SIG-M5 (cell line): ENCODE measurements around the gene SPATA6.
"Not testable (repeated sequence)": the region's sequence is repeated elsewhere in the genome, so short reads cannot be mapped to it uniquely, and the experiment has no call there.

Experiments used
- DNase-seq: peaks from one replicate; lab custom pipeline; 2025; lab: John Stamatoyannopoulos, UW

Gene SPATA6

GRCh38 chr1:48356901-48357300 is 115.1 kb downstream of the SPATA6 start:
- no peak for DNase-seq

DNA sequence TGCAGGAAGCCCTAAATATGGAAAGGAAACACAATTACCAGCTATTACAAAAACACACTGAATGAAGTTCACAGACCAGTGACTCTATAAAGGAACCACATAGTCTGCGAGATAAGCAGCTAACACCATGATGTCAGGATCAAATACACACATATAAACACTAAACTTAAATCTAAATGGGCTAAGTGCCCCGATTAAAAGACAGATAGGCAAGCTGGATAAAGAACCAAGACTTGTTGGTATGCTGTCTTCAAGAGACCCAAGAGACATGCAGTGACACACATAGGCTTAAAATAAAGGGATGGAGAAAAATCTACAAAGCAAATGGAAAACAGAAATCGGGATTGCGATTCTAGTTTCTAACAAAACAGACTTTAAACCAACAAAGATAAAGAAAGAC is 127.6 kb downstream of the SPATA6 start:
- DNase-seq = no peak

- no peak for DNase-seq
Observed at GRCh38 chr1:48341221-48341620, 130.8 kb downstream of the SPATA6 start.

DNA sequence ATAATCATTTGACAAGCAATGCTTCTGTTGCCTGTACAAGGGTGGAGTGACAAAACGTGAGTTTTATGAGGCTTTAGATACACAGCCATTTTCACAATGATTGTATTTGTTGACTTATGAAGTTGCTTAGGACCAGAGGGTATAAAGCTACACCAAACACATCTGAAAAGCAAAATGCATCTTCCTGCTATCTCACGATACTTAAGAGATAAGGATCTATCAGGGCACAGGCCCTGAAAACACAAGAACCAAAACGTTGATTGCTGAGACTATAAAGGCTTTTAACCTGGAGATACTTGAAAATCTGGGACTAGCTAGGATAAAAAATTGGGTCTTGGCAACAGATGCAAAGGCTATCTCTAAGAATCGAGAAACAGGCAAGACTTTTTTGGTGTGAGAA is 133.7 kb downstream of the SPATA6 start:
- no peak for DNase-seq

DNA sequence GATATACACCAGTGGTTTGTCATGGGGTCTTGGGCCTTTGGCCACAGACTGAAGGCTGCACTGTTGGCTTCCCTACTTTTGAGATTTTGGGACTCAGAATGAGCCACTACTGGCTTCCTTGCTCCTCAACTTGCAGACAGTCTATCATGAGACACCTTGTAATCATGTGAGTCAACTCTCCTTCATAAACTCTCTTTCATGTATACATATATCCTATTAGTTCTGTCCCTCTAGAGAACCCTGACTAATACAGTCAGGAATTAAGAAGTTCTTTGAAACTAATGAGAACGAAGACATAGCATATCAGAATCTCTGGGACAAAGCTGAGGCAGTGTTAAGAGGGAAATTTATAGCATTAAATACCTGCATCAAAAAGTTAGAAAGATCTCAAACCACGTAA is 138.7 kb downstream of the SPATA6 start:
- no peak for DNase-seq

DNA sequence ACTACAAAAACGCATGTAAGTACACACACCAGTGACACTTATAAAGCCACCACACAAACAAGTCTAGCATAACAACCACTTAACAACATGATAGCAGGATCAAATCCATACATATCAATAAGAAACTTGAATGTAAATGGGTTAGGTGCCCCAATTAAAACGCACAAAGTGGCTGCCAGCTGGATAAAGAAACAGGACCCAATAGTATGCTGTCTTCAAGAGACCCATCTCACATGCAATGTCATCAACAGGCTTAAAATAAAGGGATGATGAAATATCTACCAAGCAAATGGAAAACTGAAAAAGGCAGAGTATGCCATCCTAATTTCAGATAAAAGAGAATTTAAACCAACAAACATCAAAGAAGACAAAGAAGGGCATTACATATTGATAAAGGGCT is 139.9 kb downstream of the SPATA6 start:
- DNase-seq = no peak

DNA sequence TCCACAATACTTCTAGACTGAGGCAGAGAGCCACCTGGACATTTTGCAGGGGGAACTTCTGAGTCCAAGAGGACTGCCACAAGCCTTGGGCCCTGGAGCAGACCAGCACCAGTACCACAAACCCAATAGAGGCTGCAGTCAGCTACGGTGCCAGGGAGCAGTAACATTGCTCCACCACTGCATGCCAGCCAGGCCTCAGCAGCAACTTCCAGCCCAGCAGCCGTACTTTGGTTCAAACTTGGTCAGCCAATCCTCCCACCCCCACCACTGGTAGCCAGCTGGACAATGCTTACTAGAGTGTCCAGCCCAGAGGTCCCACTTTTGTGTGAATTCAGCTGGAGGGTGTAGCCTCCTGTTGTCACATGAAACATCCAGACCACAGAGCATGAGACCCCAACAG is 142.1 kb downstream of the SPATA6 start:
- no peak for DNase-seq

DNA sequence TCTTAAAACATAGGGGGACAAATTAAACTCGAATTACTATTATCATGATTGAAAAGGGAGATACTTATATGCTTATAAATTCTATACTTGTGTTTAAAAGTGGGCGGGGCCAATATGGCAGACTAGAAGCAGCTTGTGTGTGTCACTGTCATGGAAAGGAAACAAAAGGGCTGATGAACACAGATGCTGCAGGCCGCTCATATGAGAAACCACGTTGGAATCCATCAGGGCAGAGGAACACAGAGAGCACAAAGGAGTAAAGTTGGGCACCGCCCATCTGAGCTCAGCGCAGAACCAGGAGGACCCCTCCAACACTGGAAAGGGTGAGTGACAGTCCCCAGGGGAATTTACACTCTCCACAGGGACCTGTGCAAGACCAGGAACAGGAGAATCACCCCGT is 142.5 kb downstream of the SPATA6 start:
- DNase-seq = no peak

- DNase-seq = not testable (repeated sequence)
Observed at GRCh38 chr1:48311829-48312228, 160.2 kb downstream of the SPATA6 start.

DNA sequence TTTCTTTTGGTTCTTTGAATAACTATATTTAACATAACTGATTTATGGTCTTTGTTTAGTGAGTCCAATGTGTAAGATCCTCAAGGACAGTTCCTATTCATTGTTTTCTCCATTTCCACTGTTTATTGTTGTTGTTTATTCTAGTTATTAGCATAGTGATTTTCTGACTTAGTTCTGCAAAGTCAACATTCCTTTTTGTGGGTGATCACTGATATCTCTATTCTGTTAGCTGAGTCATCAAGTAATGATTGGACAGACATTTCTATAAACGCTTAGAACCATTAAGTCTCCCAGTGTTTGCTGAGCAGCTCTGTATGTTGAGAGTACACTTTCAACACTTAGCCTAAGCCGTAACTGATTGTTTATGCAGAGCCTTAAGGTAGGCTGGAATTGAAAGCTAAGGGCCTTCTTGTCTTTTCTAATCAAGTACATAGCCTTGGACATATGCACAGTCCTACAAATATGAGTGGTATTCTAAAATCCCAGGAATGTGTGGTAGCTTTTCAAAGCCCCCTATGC is 162.4 kb downstream of the SPATA6 start:
- no peak for DNase-seq

- no peak for DNase-seq
Observed at GRCh38 chr1:48302652-48303051, 169.4 kb downstream of the SPATA6 start.

DNA sequence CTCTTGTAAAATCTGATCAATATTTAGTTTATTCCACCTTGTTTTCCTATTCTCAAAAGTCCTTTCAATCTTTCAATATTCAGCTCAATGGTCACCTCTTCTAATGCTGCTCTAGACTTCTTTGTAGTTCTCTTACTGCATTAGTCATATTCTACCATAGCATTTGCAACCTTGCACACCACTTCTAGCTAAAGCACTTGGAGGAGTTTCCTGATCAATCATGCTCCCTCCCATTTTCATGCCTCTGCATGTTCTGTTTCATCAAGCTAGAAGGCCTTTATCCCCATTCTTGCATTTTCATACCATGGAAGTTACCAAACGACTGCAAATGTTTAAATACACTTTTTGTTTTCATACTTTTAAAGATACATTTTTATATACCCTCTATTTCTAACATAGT is 177.3 kb downstream of the SPATA6 start:
- no peak for DNase-seq

GRCh38 chr1:48294094-48294493 is 177.9 kb downstream of the SPATA6 start:
- DNase-seq = not testable (repeated sequence)

- DNase-seq = no peak
Observed at GRCh38 chr1:48292706-48293105, 179.3 kb downstream of the SPATA6 start.

DNA sequence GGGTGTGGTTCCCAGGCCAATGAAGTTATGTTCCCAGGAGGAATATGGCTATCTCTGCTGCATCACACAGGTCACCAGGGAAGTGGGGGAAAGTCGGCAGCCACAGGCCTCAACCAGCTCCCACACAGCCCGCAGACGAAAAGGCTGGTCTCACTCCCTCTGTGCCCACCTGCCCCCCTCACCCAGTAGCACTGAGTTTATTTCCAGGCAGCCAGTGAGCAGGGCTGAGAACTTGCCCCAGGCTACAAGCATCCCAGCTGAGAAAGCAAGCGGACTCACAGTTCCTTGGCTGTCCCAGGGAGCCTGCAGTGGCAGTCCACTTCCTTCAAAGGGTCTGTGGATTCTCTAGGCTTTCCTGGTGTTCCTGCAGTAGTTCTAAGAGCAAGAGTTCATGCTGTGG is 180.6 kb downstream of the SPATA6 start:
- no peak for DNase-seq

GRCh38 chr1:48285525-48285924 is 186.5 kb downstream of the SPATA6 start:
- DNase-seq = no peak

GRCh38 chr1:48284696-48285420 is 187.1 kb downstream of the SPATA6 start:
- DNase-seq = not testable (repeated sequence)

GRCh38 chr1:48282329-48282728 is 189.7 kb downstream of the SPATA6 start:
- not testable (repeated sequence) for DNase-seq

DNA sequence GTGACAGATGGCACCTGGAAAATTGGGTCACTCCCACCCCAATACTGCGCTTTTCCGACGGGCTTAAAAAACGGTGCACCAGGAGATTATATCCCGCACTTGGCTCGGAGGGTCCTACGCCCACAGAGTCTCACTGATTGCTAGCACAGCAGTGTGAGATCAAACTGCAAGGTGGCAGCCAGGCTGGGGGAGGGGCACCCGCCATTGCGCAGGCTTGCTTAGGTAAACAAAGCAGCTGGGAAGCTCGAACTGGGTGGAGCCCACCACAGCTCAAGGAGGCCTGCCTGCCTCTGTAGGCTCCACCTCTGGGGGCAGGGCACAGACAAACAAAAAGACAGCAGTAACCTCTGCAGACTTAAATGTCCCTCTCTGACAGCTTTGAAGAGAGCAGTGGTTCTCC is 194.6 kb downstream of the SPATA6 start:
- DNase-seq = not testable (repeated sequence)

- no peak for DNase-seq
Observed at GRCh38 chr1:48266576-48266975, 205.4 kb downstream of the SPATA6 start.

- no peak for DNase-seq
Observed at GRCh38 chr1:48263041-48263440, 209.0 kb downstream of the SPATA6 start.

GRCh38 chr1:48261881-48262400 is 210.1 kb downstream of the SPATA6 start:
- DNase-seq = no peak

- DNase-seq = no peak
Observed at GRCh38 chr1:48258106-48258505, 213.9 kb downstream of the SPATA6 start.

GRCh38 chr1:48254254-48254653 is 217.8 kb downstream of the SPATA6 start:
- DNase-seq = no peak
